CD4-positive, alpha-beta T cell treated with Interleukin-15 for 4 hours (primary cell): Measurements from ENCODE around the gene PGLYRP1.
A peak's percentile ranks its signal among the peaks of the same experiment; 100 is the strongest.

Experiments used
- DNase-seq: peaks from one replicate; pipeline ENCODE4 v3.0.0-alpha.2; 2020; ENCODE audit warnings: low spot score

Gene PGLYRP1

GRCh38 chr19:46032597-46033025, 9.8 kb upstream of the PGLYRP1 start:
- no peak for DNase-seq

GRCh38 chr19:46031781-46032596, 9.1 kb upstream of the PGLYRP1 start:
- no peak for DNase-seq

- DNase-seq: no peak
Observed at GRCh38 chr19:46030812-46031550, 8.1 kb upstream of the PGLYRP1 start.

- DNase-seq: no peak
Observed at GRCh38 chr19:46025835-46026234, 3.0 kb upstream of the PGLYRP1 start.

GRCh38 chr19:46023311-46023779, 492 bp upstream of the PGLYRP1 start:
- no peak for DNase-seq

GRCh38 chr19:46022061-46022430, 807 bp downstream of the PGLYRP1 start:
- no peak for DNase-seq

- DNase-seq: no peak
Observed at GRCh38 chr19:46021531-46022041, 1.3 kb downstream of the PGLYRP1 start.

- DNase-seq: no peak
Observed at GRCh38 chr19:46020819-46021125, 2.1 kb downstream of the PGLYRP1 start.

GRCh38 chr19:46019270-46019669, 3.6 kb downstream of the PGLYRP1 start:
- DNase-seq: no peak

- DNase-seq: no peak
Observed at GRCh38 chr19:46018729-46019251, 4.1 kb downstream of the PGLYRP1 start.

GRCh38 chr19:46017874-46018675, 4.8 kb downstream of the PGLYRP1 start:
- DNase-seq: no peak

GRCh38 chr19:46017095-46017429, 5.8 kb downstream of the PGLYRP1 start:
- no peak for DNase-seq

- DNase-seq: peak; percentile 78
Observed at GRCh38 chr19:46016426-46017094, 6.3 kb downstream of the PGLYRP1 start.

- DNase-seq: peak; percentile 30
Observed at GRCh38 chr19:46015687-46016425, 7.0 kb downstream of the PGLYRP1 start.

GRCh38 chr19:46014941-46015686, 7.7 kb downstream of the PGLYRP1 start:
- DNase-seq: peak; percentile 38

- DNase-seq: no peak
Observed at GRCh38 chr19:46014534-46014933, 8.3 kb downstream of the PGLYRP1 start.

GRCh38 chr19:46009530-46010510, 13.0 kb downstream of the PGLYRP1 start:
- peak; percentile 67 for DNase-seq

- DNase-seq: no peak
Observed at GRCh38 chr19:46006411-46006810, 16.4 kb downstream of the PGLYRP1 start.

- DNase-seq: no peak
Observed at GRCh38 chr19:46002678-46003275, 20.1 kb downstream of the PGLYRP1 start.
